VCaP (cell line): ENCODE data around the gene NKD2.

ENCODE experiments used
- H3K27ac ChIP-seq: fragments of 450-650 bp; 2 replicates; pipeline ENCODE4 v1.5.1; 2017
- TF ChIP-seq, protein P1 (sequence below): fragments of 450-650 bp; conservative IDR thresholded peaks from 2 replicates; pipeline ENCODE4 v1.5.1; 2017; ENCODE audit warnings: mild to moderate bottlenecking, moderate library complexity

The NKD2 gene

DNA sequence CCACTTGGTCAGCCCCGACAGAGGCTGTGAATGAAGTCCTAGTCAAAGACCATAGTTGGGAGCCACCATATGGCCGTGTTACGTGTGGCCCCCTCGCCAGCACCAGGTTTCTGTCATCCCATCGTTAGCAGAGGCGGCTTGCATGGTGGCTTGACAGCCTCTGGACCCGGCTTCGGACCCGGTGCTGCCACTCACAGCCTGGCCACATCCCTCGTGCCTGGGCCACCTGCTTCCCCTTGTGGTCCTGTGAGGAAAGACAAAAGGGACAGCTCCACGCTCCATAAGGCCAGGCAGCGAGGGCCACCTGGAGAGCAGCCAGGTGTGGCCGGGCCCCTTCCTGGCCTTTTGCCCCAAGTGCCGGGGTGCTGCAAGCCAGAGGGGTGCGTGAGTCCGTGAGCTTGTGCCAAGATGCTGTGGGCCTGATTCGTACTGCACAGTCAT is 6.2 kb downstream of the NKD2 start:
- H3K27ac ChIP-seq: no peak overlapping the region
- TF ChIP-seq, protein P1, sequence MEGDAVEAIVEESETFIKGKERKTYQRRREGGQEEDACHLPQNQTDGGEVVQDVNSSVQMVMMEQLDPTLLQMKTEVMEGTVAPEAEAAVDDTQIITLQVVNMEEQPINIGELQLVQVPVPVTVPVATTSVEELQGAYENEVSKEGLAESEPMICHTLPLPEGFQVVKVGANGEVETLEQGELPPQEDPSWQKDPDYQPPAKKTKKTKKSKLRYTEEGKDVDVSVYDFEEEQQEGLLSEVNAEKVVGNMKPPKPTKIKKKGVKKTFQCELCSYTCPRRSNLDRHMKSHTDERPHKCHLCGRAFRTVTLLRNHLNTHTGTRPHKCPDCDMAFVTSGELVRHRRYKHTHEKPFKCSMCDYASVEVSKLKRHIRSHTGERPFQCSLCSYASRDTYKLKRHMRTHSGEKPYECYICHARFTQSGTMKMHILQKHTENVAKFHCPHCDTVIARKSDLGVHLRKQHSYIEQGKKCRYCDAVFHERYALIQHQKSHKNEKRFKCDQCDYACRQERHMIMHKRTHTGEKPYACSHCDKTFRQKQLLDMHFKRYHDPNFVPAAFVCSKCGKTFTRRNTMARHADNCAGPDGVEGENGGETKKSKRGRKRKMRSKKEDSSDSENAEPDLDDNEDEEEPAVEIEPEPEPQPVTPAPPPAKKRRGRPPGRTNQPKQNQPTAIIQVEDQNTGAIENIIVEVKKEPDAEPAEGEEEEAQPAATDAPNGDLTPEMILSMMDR: no peak

- no peak overlapping the region for H3K27ac ChIP-seq
- TF ChIP-seq, protein P1: no peak
Observed at GRCh38 chr5:1015507-1015906, 6.9 kb downstream of the NKD2 start.

DNA sequence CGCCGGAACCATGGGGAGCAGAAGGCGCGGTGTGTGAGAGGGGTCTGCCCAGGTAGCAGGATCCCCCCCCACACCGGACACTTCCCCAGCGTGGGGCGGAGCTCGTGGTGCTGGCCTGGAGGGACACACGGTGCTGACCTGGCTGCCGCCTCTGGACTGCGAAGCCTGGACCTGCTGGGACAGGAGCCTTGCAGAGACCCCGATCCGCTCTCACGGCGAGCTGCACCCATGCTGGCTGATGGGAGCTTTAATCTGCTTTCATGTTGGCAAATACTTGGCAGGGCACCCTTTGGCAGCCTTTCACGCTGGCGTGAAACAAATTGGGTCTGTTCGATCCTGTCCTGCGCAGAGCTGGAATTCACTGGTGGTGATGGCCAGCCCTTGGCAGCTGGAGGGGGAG is 7.4 kb downstream of the NKD2 start:
- TF ChIP-seq, protein P1: no peak

DNA sequence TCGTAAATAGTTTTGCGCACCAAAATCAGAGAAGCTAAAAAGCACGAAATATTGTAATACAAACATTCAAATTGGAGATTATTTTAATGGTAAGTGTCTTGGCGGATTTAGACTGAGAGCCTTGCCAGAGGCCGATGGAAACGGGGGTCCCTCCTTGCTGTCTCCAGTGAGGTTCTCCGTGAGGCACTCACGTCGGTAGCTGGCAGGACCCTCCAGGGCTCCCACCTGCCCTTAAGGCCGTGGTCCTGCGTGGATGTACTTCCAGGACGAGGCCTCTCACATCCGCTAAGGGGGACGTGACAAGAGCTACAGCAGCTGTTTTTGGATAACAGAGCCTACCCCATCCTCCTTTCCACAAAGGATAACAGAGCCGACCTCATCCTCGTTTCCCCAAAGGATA is 7.9 kb downstream of the NKD2 start:
- TF ChIP-seq, protein P1: no peak
- no peak overlapping the region for H3K27ac ChIP-seq

More for the DNA sequence above, 7.4 kb downstream of the NKD2 start:
- H3K27ac ChIP-seq: no peak overlapping the region

DNA sequence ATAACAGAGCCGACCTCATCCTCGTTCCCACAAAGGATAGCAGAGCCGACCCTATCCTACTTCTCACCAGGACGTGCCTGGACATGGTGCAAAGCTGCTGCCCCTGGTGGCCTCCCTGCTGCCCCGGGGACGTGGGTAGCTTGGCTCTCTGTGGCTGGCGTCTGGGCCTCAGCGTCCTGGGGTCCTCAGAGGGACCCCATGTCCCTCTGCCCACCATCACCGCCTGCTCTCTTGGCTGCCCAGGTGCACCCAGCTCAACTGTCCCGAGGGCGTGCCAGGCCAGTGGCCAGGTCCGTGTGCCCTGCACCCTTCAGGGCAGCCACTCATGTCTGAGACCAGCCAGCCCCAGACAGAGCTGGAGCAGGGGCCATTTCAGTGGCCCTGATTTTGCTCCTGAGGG is 8.5 kb downstream of the NKD2 start:
- TF ChIP-seq, protein P1: no peak

GRCh38 chr5:1017691-1018455 is 9.3 kb downstream of the NKD2 start:
- no peak overlapping the region for H3K27ac ChIP-seq
- TF ChIP-seq, protein P1: no peak

More for the DNA sequence above, 8.5 kb downstream of the NKD2 start:
- H3K27ac ChIP-seq: no peak overlapping the region

- TF ChIP-seq, protein P1: no peak
- no peak overlapping the region for H3K27ac ChIP-seq
Observed at GRCh38 chr5:1018596-1018995, 10.0 kb downstream of the NKD2 start.
